DMS79 treated with DMSO at 0.1 percent for 48 hours (cell line): Measurements from ENCODE around the gene TRIM28.

Experiments
- DNase-seq: peaks from one replicate; lab custom pipeline; 2025; lab: John Stamatoyannopoulos, UW

TRIM28 gene

GRCh38 chr19:58549664-58550361, 5.9 kb downstream of the TRIM28 start:
- DNase-seq = no peak

- no peak for DNase-seq
Measured at GRCh38 chr19:58550362-58551122, 6.7 kb downstream of the TRIM28 start.

GRCh38 chr19:58551123-58551497, 7.2 kb downstream of the TRIM28 start:
- no peak for DNase-seq

GRCh38 chr19:58551577-58552471, 8.0 kb downstream of the TRIM28 start:
- DNase-seq = no peak

DNA sequence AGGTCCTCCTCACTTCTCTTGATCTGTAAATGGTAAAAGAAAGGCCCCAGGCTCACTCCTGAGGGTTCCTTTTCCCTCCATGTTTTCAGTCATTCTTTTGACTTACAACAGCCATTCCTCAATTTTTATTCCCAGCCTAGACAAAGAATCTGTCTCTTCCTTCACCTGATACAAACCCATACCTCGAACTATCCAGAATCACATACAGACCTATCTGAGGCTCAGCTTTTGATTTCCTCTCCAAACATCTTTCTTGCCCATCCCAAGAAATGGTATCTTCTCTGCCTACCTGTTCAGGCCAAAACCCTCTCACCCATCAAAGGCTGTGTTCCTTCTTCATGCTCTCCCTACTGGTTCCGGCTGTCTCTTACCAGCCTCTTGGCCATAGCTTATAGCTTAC, 8.8 kb downstream of the TRIM28 start:
- no peak for DNase-seq

- DNase-seq = no peak
Measured at GRCh38 chr19:58553799-58554493, 10.1 kb downstream of the TRIM28 start.

DNA sequence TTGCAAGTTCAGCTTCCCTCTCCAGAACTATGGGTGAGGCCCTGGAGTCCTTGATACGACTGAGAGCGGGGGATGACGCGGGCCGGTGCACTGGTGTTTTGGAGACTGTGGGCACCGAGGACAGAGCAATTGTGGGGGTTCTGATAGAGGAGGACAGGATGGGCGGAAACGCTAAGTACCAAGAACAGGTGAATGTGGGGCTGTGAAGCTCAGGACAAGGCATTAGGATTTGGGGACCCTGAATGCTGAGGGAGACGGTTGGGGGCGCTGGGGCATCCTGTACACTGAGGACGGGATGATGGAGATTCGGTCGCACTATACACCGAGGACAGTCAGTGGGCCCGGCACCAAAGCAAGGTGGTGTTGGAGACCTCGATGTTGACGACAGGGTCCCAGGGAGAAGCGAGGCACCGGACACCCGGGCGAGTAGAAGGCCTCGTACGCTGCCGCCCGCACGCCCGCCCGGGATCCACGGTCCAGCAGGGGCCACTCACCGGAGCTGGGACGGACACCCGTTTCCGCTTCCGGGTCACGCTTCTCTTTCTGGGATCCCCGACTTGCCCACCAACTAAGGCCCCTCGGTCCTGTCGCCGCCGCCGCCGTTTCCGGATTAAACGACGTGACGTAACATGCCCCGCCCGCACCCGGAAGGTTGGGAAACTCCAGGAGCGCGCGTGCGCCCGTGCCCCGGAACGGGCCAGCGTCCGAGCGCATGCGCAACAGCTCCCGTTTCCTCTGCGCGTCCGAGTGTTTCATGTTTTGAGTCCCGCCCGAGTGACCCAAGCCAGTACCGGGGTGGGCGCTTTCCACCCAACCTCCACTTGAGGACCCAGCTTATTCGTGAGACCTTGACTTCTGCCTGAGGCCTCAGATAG, 10.9 kb downstream of the TRIM28 start, which contains the start of gene CHMP2A:
Gene CHMP2A (minus strand): TSS at position 612 of the 875 bp plus-strand sequence. CDS start 893 bp downstream, outside the sequence.
- no peak for DNase-seq

DNA sequence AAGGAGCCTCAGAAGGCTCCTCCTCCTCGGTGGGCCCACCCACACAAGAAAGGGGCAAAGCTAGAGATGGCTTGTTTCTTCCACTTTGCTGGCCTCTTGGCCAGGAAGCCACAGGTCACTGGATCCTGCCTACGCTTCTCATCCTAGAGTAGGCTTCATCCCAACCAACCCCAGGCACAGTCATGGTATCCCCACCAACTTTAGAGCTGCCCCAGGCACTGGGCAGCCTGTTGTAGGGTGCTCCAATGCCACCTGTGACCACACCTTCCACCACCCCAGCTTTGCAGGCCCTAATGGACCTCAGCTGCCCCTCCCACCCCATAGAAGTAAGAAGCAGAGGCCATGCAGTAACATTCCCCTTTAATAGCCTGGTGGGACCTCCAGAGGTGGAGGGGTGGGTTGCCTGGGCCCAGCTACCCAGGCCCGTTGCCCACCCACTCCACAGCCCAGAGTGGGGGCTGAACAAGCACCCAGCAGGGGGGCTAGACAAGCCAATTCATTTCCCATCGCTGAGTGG, 11.6 kb downstream of the TRIM28 start:
- DNase-seq = no peak

DNA sequence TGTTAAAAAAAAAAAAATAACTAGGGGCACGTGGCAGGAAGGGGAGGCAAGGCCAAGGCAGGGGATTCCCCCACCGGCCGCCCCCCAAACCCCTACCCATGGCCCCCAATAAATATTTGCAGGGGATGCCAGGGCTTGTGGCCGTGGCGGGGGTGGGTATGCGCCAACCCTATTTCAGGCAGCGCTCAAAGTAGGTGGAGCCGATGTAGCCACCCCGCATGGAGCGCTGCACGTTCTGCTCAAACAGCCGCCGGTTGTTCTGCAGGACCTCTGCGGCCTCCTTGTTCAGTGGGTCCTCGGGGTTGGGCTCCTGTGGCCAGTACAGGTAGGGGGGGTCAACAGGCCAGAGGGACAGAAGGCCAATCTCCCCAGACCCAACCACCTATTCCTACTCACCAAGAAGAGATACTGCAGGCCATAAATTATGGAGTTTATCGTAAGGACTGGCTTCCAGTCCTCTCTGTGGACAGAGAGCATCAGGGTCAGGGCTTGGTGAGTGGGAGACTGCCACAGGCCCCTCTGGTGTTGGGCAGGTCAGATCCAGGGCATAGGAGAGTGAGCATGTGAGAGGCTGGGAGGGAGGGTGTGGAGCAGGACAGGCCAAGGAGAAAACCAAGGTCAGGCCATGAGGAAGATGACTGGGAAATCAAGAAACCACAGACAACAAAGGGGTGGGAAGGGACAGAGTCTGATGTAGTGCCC, 12.2 kb downstream of the TRIM28 start:
- DNase-seq = no peak

DNA sequence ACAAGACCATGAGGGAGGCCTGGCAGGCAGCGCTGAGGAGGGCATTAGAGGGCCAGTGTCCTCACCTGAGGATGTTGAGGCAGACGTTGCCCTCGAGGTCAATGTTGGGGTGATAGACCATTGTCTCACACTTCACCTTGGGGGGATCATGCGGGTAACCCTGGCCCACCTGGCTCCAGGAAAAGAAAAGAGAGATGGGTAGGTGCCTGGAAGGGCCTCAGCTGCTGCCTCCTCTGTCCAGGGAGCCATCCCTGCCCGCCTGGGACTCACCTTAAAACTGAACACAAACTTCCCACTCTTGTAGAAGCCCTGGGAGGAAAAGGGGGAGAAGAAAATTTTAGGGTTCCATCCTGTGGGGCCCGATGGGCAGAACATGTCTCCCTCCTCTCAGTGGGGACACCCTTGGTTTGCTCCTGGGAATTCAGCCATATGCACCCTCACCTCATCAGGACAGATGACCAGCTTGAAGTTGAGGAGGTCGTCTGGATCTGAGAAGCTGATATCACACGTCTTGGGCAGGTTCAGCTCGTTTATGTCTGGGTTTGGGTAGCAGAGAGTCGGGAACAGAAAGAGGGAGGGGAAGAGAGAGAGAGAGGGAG, 12.9 kb downstream of the TRIM28 start:
- DNase-seq = no peak

DNA sequence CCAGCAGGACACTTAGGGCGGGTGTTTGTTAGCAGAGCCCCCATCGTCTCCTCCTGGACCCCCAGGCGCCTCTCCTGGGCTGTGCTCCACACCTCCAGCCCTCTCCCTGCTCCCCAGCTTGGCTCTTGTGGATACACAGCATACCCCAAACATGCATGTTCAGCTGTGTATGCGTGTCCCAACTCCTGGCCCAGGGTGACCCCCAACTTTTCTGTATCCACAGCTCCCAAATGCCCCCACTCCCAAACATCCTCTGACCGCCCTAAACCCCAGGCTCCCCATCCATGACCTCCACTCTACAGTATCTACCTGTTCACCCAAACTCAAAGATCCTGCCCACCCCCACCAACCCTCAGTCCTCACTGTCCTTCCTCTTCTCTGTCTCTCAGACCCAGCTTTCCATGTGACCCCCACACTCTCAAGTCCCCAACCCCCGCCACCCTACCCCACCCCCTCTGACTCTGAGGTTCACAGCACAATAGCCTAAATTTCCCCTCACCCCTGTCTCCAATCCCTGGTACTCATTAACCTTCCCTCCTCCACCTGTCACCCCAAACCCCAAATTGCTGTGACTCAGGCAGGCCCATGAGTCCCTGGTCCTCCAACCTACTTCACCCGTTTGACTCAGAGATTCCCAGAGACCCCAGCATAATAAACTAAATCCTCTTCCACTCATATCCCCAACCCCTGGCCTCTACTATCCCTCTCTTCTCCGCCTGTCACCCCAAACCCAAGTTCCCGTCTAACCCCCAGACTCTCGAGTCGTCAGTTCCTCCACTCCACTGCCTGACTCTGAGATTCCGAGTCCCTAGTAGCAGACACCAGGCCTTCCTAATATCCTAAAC, 13.6 kb downstream of the TRIM28 start:
- no peak for DNase-seq

DNA sequence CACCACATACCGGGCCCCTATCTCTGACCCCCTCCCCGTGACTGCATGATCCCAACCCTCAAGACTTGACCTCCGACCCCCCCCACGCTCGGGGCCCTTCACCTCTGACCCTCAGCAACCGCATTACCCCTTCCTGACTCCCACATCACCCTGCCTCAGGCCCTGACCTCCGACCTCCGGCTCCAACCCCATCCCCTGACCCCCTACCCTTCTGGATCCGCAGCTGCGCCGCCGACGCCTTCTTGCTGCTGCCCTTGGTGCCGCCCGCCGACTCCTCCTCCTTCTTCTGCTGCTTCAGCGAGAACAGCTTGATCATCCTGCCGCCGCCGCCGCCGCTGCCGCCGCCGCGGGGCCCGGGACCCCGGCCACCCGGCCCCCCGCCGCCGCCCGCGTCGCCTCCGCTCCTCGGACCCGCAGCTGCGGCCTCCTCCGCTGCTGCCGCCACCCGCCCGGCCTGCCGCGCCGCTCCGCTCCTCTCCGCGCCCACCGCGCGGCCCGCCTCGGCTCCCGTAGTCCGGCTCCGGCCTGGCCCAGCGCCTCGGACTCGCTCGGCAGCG, 14.3 kb downstream of the TRIM28 start, which contains the start of gene UBE2M:
Gene UBE2M (minus strand): TSS at position 546 of the 557 bp plus-strand sequence. CDS start 230 bp downstream, at position 316.
- no peak for DNase-seq

DNA sequence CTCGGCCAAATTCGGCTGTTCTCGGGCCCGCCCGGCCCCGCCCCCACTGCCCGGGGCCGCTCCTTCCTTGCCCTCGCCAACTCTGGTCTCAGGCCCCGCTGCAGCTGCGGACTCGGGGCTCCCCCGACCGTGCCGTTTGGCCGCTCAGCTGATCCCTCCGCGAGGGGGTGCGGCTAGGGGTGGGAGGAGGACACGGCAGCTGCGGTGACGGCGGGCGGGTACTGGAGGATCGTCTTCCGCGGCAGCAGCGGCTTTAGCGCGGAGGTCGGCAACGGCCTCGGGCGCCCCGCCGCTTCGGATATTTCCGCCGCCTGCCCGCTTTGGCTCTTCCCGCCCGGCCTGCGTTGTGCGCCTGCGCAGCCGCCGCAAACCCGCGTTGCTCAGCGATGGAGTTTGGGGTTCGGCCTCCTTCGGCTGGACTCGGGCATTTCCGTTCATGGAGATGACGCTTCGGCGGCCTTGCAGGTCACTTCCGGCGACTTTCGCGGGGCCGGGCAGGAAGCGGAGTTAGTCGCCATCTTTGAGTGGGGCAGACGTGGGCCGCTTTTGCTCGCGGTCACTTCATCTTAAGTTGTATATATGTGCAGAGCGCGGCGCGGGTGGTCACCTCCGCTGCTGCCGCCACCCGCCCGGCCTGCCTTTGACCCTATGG, 14.9 kb downstream of the TRIM28 start:
- no peak for DNase-seq

DNA sequence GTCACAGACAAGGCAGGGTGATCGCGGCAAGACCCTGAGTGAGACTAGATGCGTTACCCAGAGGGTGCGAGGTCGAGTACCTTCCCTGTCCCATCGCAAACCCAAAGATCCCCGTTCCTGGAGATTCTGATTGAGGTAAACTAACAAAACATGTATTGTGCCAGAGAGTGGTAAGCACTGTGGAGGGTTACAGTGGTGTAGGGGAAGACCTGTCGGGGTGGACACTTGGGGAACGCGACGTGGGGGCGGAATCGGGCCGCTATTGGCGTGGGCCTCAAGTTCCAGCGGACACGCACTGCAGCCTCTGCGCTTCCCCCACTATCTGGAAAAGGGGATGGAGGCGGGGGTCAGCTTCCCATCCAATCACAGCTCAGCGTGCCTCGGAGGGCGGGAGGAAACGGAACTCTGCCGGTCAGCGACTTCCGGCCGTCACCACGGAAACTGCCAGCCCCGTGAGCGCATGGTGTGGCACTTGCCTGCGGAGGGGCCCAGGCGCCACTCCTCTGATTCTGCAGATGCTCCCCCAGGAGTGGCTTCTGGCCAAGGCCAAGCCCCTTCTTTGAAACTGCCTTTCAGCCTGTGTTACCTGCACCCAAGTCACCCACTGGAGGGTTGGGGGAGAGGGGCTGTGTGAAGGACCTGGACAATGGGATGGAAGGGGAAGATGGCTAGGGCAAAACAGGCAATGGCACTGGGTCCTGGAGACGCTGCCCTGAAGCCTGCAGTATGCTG, 15.6 kb downstream of the TRIM28 start:
- no peak for DNase-seq

- DNase-seq = no peak
Measured at GRCh38 chr19:58560007-58560887, 16.4 kb downstream of the TRIM28 start.

- DNase-seq = no peak
Measured at GRCh38 chr19:58560921-58561320, 17.1 kb downstream of the TRIM28 start.
